Keratinocyte (primary cell): ENCODE results near the gene DUSP3.

Experiments
- CTCF ChIP-seq, 3 experiments: IDR thresholded peaks in 1 of 3; conservative IDR thresholded peaks in 1 of 3; optimal IDR thresholded peaks in 1 of 3; 2 replicates in 2 of 3; 3 replicates in 1 of 3; pipeline versions ENCODE3 to v1.5.1; 2011; ENCODE audit warnings: low read length in 3 of 3, mild to moderate bottlenecking in 3 of 3, moderate library complexity in 2 of 3, control low read depth in 1 of 3, inconsistent platforms in 1 of 3; ENCODE audit not compliant: insufficient read depth in 2 of 3; ENCODE audit errors: extremely low read depth in 1 of 3
- EZH2 ChIP-seq: IDR thresholded peaks from one replicate; pipeline ENCODE4 v1.6.1; 2012; ENCODE audit warnings: inconsistent platforms, mild to moderate bottlenecking, low read length, moderate library complexity

DNA sequence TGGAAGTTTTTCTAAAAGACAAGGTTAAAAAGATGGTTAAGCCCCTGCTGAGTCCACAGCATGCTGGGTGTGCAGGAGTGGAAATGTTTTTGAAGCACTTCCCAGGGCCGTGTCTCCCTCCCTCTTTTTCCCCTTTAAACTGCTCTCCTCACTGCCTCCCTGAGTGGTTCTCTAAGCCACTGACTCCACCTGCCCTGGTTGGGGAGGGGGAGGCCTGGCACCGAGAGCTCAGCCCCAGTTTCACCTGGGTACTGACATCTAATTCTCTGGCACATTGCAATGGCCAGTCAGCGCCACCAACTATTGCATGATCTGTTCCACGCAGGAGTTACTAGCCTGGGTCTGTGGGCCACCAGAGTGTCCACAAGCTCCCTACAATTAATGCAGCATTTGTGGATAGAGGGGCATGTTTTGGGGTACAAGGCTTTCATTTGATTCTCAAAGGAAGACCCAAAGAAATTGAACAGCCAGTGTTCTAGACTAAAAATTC, 31.5 kb upstream of the DUSP3 start:
- TF ChIP-seq CTCF (optimal IDR thresholded peaks at IDR 0.05 in 1 of 3, IDR thresholded peaks at IDR 0.05 in 1 of 3, conservative IDR thresholded peaks at IDR 0.05 in 1 of 3; ENCODE audit: extremely low read depth in 1 of 3, insufficient read depth in 2 of 3, low read length in 3 of 3), result no peak
- no peak for TF ChIP-seq EZH2
